Endothelial cell of umbilical vein (primary cell): ENCODE measurements around the gene CDC42BPB. TPM values are rescaled to one million over a fixed set of nuclear protein-coding genes. Genes with fewer than 3 reads are reported as not detected.

Experiments used
- BruUV-seq: library from RNA; stranded (reverse); fragments of 400-500 nt; replicated peaks from 2 replicates; lab custom pipeline; 2021; lab: Mats Ljungman, UMichigan
- CTCF ChIA-PET: fragments of 300-600, 350-600 bp; sonication (Branson Sonifier 250); formaldehyde crosslinking; loops from one replicate; lab custom pipeline; 2021; ENCODE audit warnings: antibody characterized with exemption, inconsistent platforms; lab: Charles Lee
- POLR2A ChIA-PET: fragments of 300-600, 350-600 bp; sonication (Branson Sonifier 250); formaldehyde crosslinking; loops from one replicate; lab custom pipeline; 2021; ENCODE audit warnings: antibody characterized with exemption, inconsistent platforms; lab: Charles Lee
- DNase-seq: peaks from one replicate; pipeline ENCODE4 v3.0.0-alpha.2; 2011; ENCODE audit warnings: low read depth, low spot score
- FAIRE-seq: peaks from 2 replicates; lab custom pipeline; 2011; peaks lifted over from hg19 to GRCh38; lab: Jason Lieb, UNC
- H2AFZ ChIP-seq: 2 replicates; pipeline ENCODE4 v1.6.0; 2012; ENCODE audit warnings: low read depth, low read length, control low read depth, inconsistent platforms
- H3K27ac ChIP-seq: 2 replicates; pipeline ENCODE4 v1.5.1; 2011; ENCODE audit warnings: low read depth, mild to moderate bottlenecking, control low read depth, low read length, moderate library complexity; ENCODE audit not compliant: insufficient read depth
- H3K27me3 ChIP-seq, 2 experiments: 2 replicates each; pipeline versions ENCODE4 v1.6.0 to v1.6.1; 2011; ENCODE audit warnings: low read length in 2 of 2, mixed read lengths in 1 of 2; ENCODE audit not compliant: control insufficient read depth in 2 of 2, insufficient read depth in 2 of 2
- H3K36me3 ChIP-seq, 2 experiments: 2 replicates in 1 of 2; 3 replicates in 1 of 2; pipeline ENCODE4 v1.5.1; 2011; ENCODE audit warnings: low read length in 2 of 2, mild to moderate bottlenecking in 1 of 2, moderate library complexity in 1 of 2; ENCODE audit not compliant: control insufficient read depth in 2 of 2, insufficient read depth in 2 of 2; ENCODE audit errors: extremely low read depth in 1 of 2
- H3K4me1 ChIP-seq: 3 replicates; pipeline ENCODE4 v1.5.1; 2011; ENCODE audit warnings: mild to moderate bottlenecking, low read length; ENCODE audit not compliant: control insufficient read depth, insufficient read depth; ENCODE audit errors: extremely low read depth
- H3K4me2 ChIP-seq: 2 replicates; pipeline ENCODE4 v1.6.1; 2011; ENCODE audit warnings: low read length, control low read depth, mixed read lengths; ENCODE audit not compliant: insufficient read depth
- H3K4me3 ChIP-seq, 3 experiments: fragments of 200-600 bp in 1 of 3; sonication (generic), shearing (Covaris generic) in 1 of 3; replicated peaks in 1 of 3; 2 replicates each; pipeline ENCODE4 v1.5.1; 2011 to 2016; ENCODE audit warnings: control low read depth in 3 of 3, low read length in 3 of 3, mild to moderate bottlenecking in 2 of 3, inconsistent platforms in 1 of 3, low read depth in 1 of 3, moderate library complexity in 1 of 3; ENCODE audit not compliant: insufficient read depth in 1 of 3
- H3K79me2 ChIP-seq: 2 replicates; pipeline ENCODE4 v1.6.0; 2012; ENCODE audit warnings: low read length, inconsistent platforms; ENCODE audit not compliant: control insufficient read depth, insufficient read depth
- H3K9ac ChIP-seq: replicated peaks from 2 replicates; pipeline ENCODE3; 2011; ENCODE audit warnings: low read length, control low read depth; ENCODE audit not compliant: insufficient read depth; ENCODE audit errors: extremely low read depth
- H3K9me1 ChIP-seq: replicated peaks from 3 replicates; pipeline ENCODE4 v1.6.0; 2011; ENCODE audit warnings: mild to moderate bottlenecking, low read length; ENCODE audit not compliant: control insufficient read depth, insufficient read depth; ENCODE audit errors: extremely low read depth
- H3K9me3 ChIP-seq: replicated peaks from 2 replicates; pipeline ENCODE4 v1.5.1; 2012; ENCODE audit warnings: low read length, inconsistent platforms; ENCODE audit not compliant: control insufficient read depth, insufficient read depth
- H4K20me1 ChIP-seq: replicated peaks from 2 replicates; pipeline ENCODE3; 2011; ENCODE audit warnings: mild to moderate bottlenecking, low read length; ENCODE audit not compliant: control insufficient read depth, insufficient read depth; ENCODE audit errors: extremely low read depth
- EZH2 ChIP-seq: IDR thresholded peaks from 2 replicates; pipeline ENCODE4 v1.6.1; 2012; ENCODE audit warnings: borderline replicate concordance, low read depth, mild to moderate bottlenecking, moderate library complexity, low read length, inconsistent platforms; ENCODE audit not compliant: severe bottlenecking
- FOS ChIP-seq: IDR thresholded peaks from 2 replicates; pipeline ENCODE4 v1.6.1; 2011; ENCODE audit warnings: mild to moderate bottlenecking, low read length, moderate library complexity, borderline replicate concordance; ENCODE audit not compliant: insufficient read depth
- GATA2 ChIP-seq: IDR thresholded peaks from 2 replicates; pipeline ENCODE4 v1.7.0; 2011; ENCODE audit warnings: low read depth, mild to moderate bottlenecking, moderate library complexity, mixed read lengths, low read length; ENCODE audit not compliant: insufficient read length, insufficient read depth
- JUN ChIP-seq: IDR thresholded peaks from 2 replicates; pipeline ENCODE4 v1.6.1; 2011; ENCODE audit warnings: borderline replicate concordance, low read depth; ENCODE audit not compliant: insufficient read length, insufficient read depth
- MYC ChIP-seq: IDR thresholded peaks from one replicate; pipeline ENCODE4 v1.6.1; 2011; ENCODE audit warnings: mild to moderate bottlenecking, low read depth, low read length
- POLR2A ChIP-seq: IDR thresholded peaks from 2 replicates; pipeline ENCODE4 v1.6.1; 2012; ENCODE audit warnings: low read depth, mild to moderate bottlenecking, control low read depth, low read length
- POLR2AphosphoS5 ChIP-seq: IDR thresholded peaks from 2 replicates; pipeline ENCODE4 v1.6.1; 2012; ENCODE audit warnings: low read depth, mild to moderate bottlenecking, control low read depth, low read length, moderate library complexity; ENCODE audit not compliant: insufficient read depth
- dilution Hi-C: fragments of 300-500 bp; cut with MboI; formaldehyde crosslinking; loops from one replicate; pipeline ENCODE4 v1.15.0; 2019; ENCODE audit warnings: low sequenced_read_pairs; ENCODE audit not compliant: extremely low pct_ligation_motif_present
- intact Hi-C: fragments of 100-400 bp; cut with micrococcal nuclease; formaldehyde crosslinking; loops from one replicate; pipeline ENCODE4 v1.10.0; 2022
- polyA plus RNA-seq, 4 experiments: library from polyadenylated mRNA; depleted of rRNA in 3 of 4; stranded (reverse) in 3 of 4; unstranded in 1 of 4; fragments of >200 nt; gene quantifications; 2 replicates each; pipeline versions ENCODE4 v1.2.1 to v1.2.3, GENCODE V29; 2011 to 2012; ENCODE audit warnings: missing spikeins in 1 of 4
- total RNA-seq: library from RNA; stranded (reverse); gene quantifications from 2 replicates; pipeline ENCODE4 v1.2.3, GENCODE V29; 2021
- TF ChIP-seq, protein P1 (sequence below), 2 donors: IDR thresholded peaks; 1 replicate in 1 of 2; 2 replicates in 1 of 2; pipeline ENCODE4 v1.5.1; 2011; ENCODE audit warnings: low read length in 2 of 2, mild to moderate bottlenecking in 2 of 2, moderate library complexity in 2 of 2, control low read depth in 1 of 2, inconsistent platforms in 1 of 2, low read depth in 1 of 2; ENCODE audit not compliant: insufficient read depth in 1 of 2; ENCODE audit errors: extremely low read depth in 1 of 2
- TF ChIP-seq, protein P2 (sequence below): IDR thresholded peaks from 2 replicates; pipeline ENCODE4 v1.6.1; 2011; ENCODE audit not compliant: insufficient read depth, insufficient read length

The CDC42BPB gene
- total and polyA plus RNA-seq, 2 donors (not counting 3 experiments of a cell fraction or from before 2014, with no cell fraction given), result 82.6 to 131 TPM

DNA sequence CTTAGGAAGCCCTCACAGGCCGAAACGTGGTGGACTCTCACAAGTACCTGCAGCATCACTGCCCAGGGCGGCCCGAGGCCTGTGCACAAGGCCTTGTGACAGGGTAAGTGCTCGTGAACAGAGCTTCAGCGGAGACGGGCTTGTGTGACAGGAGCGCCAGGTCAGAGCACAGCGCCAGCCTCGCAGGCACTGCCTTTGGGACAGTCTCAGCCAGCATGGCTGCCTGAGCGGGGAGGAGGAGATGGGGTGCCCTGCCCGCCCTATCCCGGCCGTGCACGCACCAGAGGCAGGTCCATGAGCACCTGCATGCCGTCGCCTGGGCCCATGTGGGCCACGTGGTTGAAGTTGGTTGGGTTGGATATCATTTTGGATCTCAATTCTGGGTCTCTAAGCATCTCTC, 118.0 kb downstream of the CDC42BPB start:
- H3K4me3 ChIP-seq, result no peak overlapping the region
- no peaks in the 10 kb centered on the region for H3K27me3 ChIP-seq
- H3K9ac ChIP-seq, result no peak overlapping the region
- no peak overlapping the region for H3K4me2 ChIP-seq
- FAIRE-seq (no peak), DNase-seq (no peak)
- CTCF ChIA-PET, result no interaction called here
- BruUV-seq, result no TSS peak
- H2AFZ ChIP-seq, result no peak overlapping the region
- intact Hi-C loops (no loop called here), dilution Hi-C loops (no loop called here)
- H3K27ac ChIP-seq, result no peak overlapping the region
- H4K20me1 ChIP-seq, result no peaks in the 10 kb centered on the region
- no peaks in the 10 kb centered on the region for H3K79me2 ChIP-seq
- H3K9me3 ChIP-seq, result no peaks in the 10 kb centered on the region
- H3K9me1 ChIP-seq, result no peaks in the 10 kb centered on the region
- POLR2A ChIA-PET, result no interaction called here
- no peaks in the 10 kb centered on the region for H3K4me1 ChIP-seq
- peaks cover 14 to 61% of the 10 kb centered on the region in 2 experiments for H3K36me3 ChIP-seq
- no peak for TF ChIP-seq GATA2
- TF ChIP-seq, protein P1, sequence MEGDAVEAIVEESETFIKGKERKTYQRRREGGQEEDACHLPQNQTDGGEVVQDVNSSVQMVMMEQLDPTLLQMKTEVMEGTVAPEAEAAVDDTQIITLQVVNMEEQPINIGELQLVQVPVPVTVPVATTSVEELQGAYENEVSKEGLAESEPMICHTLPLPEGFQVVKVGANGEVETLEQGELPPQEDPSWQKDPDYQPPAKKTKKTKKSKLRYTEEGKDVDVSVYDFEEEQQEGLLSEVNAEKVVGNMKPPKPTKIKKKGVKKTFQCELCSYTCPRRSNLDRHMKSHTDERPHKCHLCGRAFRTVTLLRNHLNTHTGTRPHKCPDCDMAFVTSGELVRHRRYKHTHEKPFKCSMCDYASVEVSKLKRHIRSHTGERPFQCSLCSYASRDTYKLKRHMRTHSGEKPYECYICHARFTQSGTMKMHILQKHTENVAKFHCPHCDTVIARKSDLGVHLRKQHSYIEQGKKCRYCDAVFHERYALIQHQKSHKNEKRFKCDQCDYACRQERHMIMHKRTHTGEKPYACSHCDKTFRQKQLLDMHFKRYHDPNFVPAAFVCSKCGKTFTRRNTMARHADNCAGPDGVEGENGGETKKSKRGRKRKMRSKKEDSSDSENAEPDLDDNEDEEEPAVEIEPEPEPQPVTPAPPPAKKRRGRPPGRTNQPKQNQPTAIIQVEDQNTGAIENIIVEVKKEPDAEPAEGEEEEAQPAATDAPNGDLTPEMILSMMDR (IDR thresholded peaks at IDR 0.05; ENCODE audit: extremely low read depth in 1 of 2, insufficient read depth in 1 of 2, low read depth in 1 of 2, low read length in 2 of 2), result no peak
- no peak for TF ChIP-seq JUN
- TF ChIP-seq POLR2AphosphoS5, result no peak
- TF ChIP-seq MYC, result no peak
- TF ChIP-seq, protein P2, sequence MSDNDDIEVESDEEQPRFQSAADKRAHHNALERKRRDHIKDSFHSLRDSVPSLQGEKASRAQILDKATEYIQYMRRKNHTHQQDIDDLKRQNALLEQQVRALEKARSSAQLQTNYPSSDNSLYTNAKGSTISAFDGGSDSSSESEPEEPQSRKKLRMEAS, result no peak
- no peak for TF ChIP-seq EZH2
- TF ChIP-seq FOS, result no peak
- no peak for TF ChIP-seq POLR2A
